GM21447 (cell line): ENCODE results near the gene CORO7.
"Not testable (repeated sequence)": the region's sequence is repeated elsewhere in the genome, so short reads cannot be mapped to it uniquely, and the experiment has no call there.

Source experiments
- ATAC-seq: cut with Tn5 transposase; IDR thresholded peaks from one replicate; pipeline ENCODE4 v1.9.1; 2021; ENCODE audit not compliant: unreplicated experiment

Gene CORO7

GRCh38 chr16:4358831-4359561 lies 57.4 kb downstream of the CORO7 start:
- no peak for ATAC-seq

- ATAC-seq: no peak
These were observed 58.2 kb downstream of the CORO7 start for GRCh38 chr16:4358236-4358635.

GRCh38 chr16:4356820-4357219 lies 59.6 kb downstream of the CORO7 start:
- ATAC-seq: no peak

- no peak for ATAC-seq
These were observed 61.6 kb downstream of the CORO7 start for GRCh38 chr16:4354512-4355409.

GRCh38 chr16:4353675-4354074 lies 62.7 kb downstream of the CORO7 start:
- ATAC-seq: no peak

GRCh38 chr16:4352843-4353242 lies 63.6 kb downstream of the CORO7 start:
- ATAC-seq: no peak

- no peak for ATAC-seq
These were observed 64.5 kb downstream of the CORO7 start for GRCh38 chr16:4351880-4352279.

GRCh38 chr16:4350787-4351659 lies 65.4 kb downstream of the CORO7 start, which contains the start of gene PAM16:
TSS of gene PAM16 (minus strand) at chr16:4351321. CDS start at chr16:4351234, 87 bp downstream.
- peak; percentile 82 for ATAC-seq

GRCh38 chr16:4350365-4350786 lies 66.0 kb downstream of the CORO7 start:
- ATAC-seq: no peak

- no peak for ATAC-seq
These were observed 67.1 kb downstream of the CORO7 start for GRCh38 chr16:4349332-4349731.

GRCh38 chr16:4347765-4348509 lies 68.5 kb downstream of the CORO7 start:
- ATAC-seq: no peak

GRCh38 chr16:4347010-4347409 lies 69.4 kb downstream of the CORO7 start:
- no peak for ATAC-seq

- no peak for ATAC-seq
These were observed 70.3 kb downstream of the CORO7 start for GRCh38 chr16:4345836-4346781.

- ATAC-seq: no peak
These were observed 71.2 kb downstream of the CORO7 start for GRCh38 chr16:4344983-4345835.

- ATAC-seq: not testable (repeated sequence)
These were observed 72.0 kb downstream of the CORO7 start for GRCh38 chr16:4344300-4344982.

GRCh38 chr16:4342866-4343744 lies 73.3 kb downstream of the CORO7 start:
- no peak for ATAC-seq

- no peak for ATAC-seq
These were observed 75.1 kb downstream of the CORO7 start for GRCh38 chr16:4341250-4341649.
